Prostate gland (tissue), 2 donors: ENCODE results near the gene ERC2.

Experiments used
- POLR2A ChIP-seq: fragments of 450-650 bp; IDR thresholded peaks from one replicate; pipeline ENCODE4 v1.6.1; 2016; ENCODE audit warnings: antibody characterized with exemption, mild to moderate bottlenecking
- POLR2AphosphoS5 ChIP-seq: sonication (generic); formaldehyde crosslinking; IDR thresholded peaks from one replicate; pipeline ENCODE4 v1.6.1; 2017; ENCODE audit warnings: antibody characterized with exemption
- TF ChIP-seq, protein P1 (sequence below), 4 experiments: fragments of 200-600 bp in 2 of 4; fragments of 450-650 bp in 2 of 4; sonication (generic) in 2 of 4; IDR thresholded peaks; 1 replicate in 3 of 4; 2 replicates in 1 of 4; pipeline ENCODE4 v1.5.1; 2016 to 2019; ENCODE audit warnings: antibody characterized with exemption in 4 of 4, mild to moderate bottlenecking in 2 of 4, moderate library complexity in 2 of 4

DNA sequence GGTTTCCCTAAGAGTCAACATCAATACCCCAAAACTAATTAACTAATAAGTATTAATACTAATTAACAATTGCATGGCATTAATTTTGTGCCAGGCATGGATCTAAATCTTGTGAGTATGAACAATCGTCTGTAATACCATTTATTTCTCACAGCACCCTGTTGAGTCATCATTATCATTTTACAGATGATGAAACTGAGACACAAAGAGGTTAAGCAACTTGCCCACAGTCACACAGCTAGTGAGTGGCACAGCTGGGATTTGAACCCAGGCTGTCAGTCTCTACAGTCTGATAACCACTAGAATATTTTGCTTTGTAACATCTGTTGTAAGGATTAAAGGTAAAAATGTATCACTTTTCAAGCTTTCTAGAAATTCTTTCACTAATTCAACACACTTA is 557.7 kb downstream of the ERC2 start:
- TF ChIP-seq, protein P1, sequence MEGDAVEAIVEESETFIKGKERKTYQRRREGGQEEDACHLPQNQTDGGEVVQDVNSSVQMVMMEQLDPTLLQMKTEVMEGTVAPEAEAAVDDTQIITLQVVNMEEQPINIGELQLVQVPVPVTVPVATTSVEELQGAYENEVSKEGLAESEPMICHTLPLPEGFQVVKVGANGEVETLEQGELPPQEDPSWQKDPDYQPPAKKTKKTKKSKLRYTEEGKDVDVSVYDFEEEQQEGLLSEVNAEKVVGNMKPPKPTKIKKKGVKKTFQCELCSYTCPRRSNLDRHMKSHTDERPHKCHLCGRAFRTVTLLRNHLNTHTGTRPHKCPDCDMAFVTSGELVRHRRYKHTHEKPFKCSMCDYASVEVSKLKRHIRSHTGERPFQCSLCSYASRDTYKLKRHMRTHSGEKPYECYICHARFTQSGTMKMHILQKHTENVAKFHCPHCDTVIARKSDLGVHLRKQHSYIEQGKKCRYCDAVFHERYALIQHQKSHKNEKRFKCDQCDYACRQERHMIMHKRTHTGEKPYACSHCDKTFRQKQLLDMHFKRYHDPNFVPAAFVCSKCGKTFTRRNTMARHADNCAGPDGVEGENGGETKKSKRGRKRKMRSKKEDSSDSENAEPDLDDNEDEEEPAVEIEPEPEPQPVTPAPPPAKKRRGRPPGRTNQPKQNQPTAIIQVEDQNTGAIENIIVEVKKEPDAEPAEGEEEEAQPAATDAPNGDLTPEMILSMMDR (IDR thresholded peaks at IDR 0.05), result no peak
- TF ChIP-seq POLR2AphosphoS5 (no peak), POLR2A (no peak)
